HG03045 (cell line): ENCODE data around the gene PRLHR.
"Not testable (repeated sequence)": the region's sequence is repeated elsewhere in the genome, so short reads cannot be mapped to it uniquely, and the experiment has no call there.

Experiments
- ATAC-seq: cut with Tn5 transposase; IDR thresholded peaks from one replicate; pipeline ENCODE4 v1.9.1; 2021; ENCODE audit warnings: mild to moderate bottlenecking, moderate library complexity; ENCODE audit not compliant: unreplicated experiment

PRLHR gene

GRCh38 chr10:118595598-118596425 is at the start of gene PRLHR:
PRLHR (minus strand) TSS chr10:118595648; CDS start chr10:118595244, 404 bp downstream.
- ATAC-seq, result no peak

GRCh38 chr10:118642228-118642627 is 46.8 kb upstream of the PRLHR start:
- no peak for ATAC-seq

- ATAC-seq, result no peak
Observed at GRCh38 chr10:118638680-118639079, 43.2 kb upstream of the PRLHR start.

- ATAC-seq, result no peak
Observed at GRCh38 chr10:118635674-118636402, 40.4 kb upstream of the PRLHR start.

- no peak for ATAC-seq
Observed at GRCh38 chr10:118633786-118634185, 38.3 kb upstream of the PRLHR start.

GRCh38 chr10:118629211-118629610 is 33.8 kb upstream of the PRLHR start:
- ATAC-seq, result no peak

GRCh38 chr10:118628397-118628796 is 32.9 kb upstream of the PRLHR start:
- ATAC-seq, result no peak

- no peak for ATAC-seq
Observed at GRCh38 chr10:118626953-118627352, 31.5 kb upstream of the PRLHR start.

- ATAC-seq, result no peak
Observed at GRCh38 chr10:118625504-118625903, 30.1 kb upstream of the PRLHR start.

- ATAC-seq, result no peak
Observed at GRCh38 chr10:118624747-118625146, 29.3 kb upstream of the PRLHR start.

GRCh38 chr10:118621304-118621942 is 26.0 kb upstream of the PRLHR start:
- no peak for ATAC-seq

GRCh38 chr10:118613863-118614262 is 18.4 kb upstream of the PRLHR start:
- not testable (repeated sequence) for ATAC-seq

- no peak for ATAC-seq
Observed at GRCh38 chr10:118610577-118610976, 15.1 kb upstream of the PRLHR start.

- ATAC-seq, result no peak
Observed at GRCh38 chr10:118607768-118608354, 12.4 kb upstream of the PRLHR start.

- ATAC-seq, result no peak
Observed at GRCh38 chr10:118605694-118606093, 10.2 kb upstream of the PRLHR start.

GRCh38 chr10:118596426-118597124 is 1.1 kb upstream of the PRLHR start:
- no peak for ATAC-seq

GRCh38 chr10:118595064-118595420 is 406 bp downstream of the PRLHR start:
- no peak for ATAC-seq

- ATAC-seq, result no peak
Observed at GRCh38 chr10:118594392-118595063, 920 bp downstream of the PRLHR start.

GRCh38 chr10:118592675-118593330 is 2.6 kb downstream of the PRLHR start:
- ATAC-seq, result no peak

GRCh38 chr10:118590334-118590733 is 5.1 kb downstream of the PRLHR start:
- no peak for ATAC-seq
